KOPT-K1 (cell line): ENCODE results near the gene RUVBL1.
A peak's percentile ranks its signal among the peaks of the same experiment; 100 is the strongest.

Experiments
- H3K27ac ChIP-seq: fragments of 200-600 bp; sonication (generic); 2 replicates; pipeline ENCODE4 v1.5.1; 2016; ENCODE audit warnings: antibody characterized with exemption, mild to moderate bottlenecking, low read depth, low read length; ENCODE audit not compliant: poor library complexity, severe bottlenecking
- H3K36me3 ChIP-seq: fragments of 200-600 bp; sonication (generic); 2 replicates; pipeline ENCODE4 v1.5.1; 2017; ENCODE audit warnings: antibody characterized with exemption, mild to moderate bottlenecking, low read length, moderate library complexity; ENCODE audit not compliant: insufficient read depth
- H3K9me3 ChIP-seq: fragments of 200-600 bp; sonication (generic); 2 replicates; pipeline ENCODE4 v1.5.1; 2017; ENCODE audit warnings: antibody characterized with exemption, low read length, mild to moderate bottlenecking; ENCODE audit not compliant: insufficient read depth, poor library complexity, severe bottlenecking

The RUVBL1 gene

GRCh38 chr3:128151758-128152274, 28.2 kb upstream of the RUVBL1 start:
- H3K9me3 ChIP-seq: no peaks in the 10 kb centered on the region
- H3K27ac ChIP-seq: no peak overlapping the region
- peaks cover 12% of the 10 kb centered on the region for H3K36me3 ChIP-seq

- Histone ChIP-seq H3K27ac (no peak overlapping the region), H3K36me3 (no peaks in the 10 kb centered on the region), H3K9me3 (no peaks in the 10 kb centered on the region)
These were observed 26.0 kb upstream of the RUVBL1 start for GRCh38 chr3:128149650-128150049.

- no peaks in the 10 kb centered on the region for H3K9me3 ChIP-seq
- no peaks in the 10 kb centered on the region for H3K36me3 ChIP-seq
- H3K27ac ChIP-seq: no peak overlapping the region
These were observed 22.6 kb upstream of the RUVBL1 start for GRCh38 chr3:128146201-128146600.

GRCh38 chr3:128145279-128145678, 21.7 kb upstream of the RUVBL1 start:
- Histone ChIP-seq H3K9me3 (no peaks in the 10 kb centered on the region), H3K36me3 (no peaks in the 10 kb centered on the region), H3K27ac (no peak overlapping the region)

- no peaks in the 10 kb centered on the region for H3K9me3 ChIP-seq
- H3K27ac ChIP-seq: no peak overlapping the region
- H3K36me3 ChIP-seq: no peaks in the 10 kb centered on the region
These were observed 21.0 kb upstream of the RUVBL1 start for GRCh38 chr3:128144512-128145187.

GRCh38 chr3:128143496-128143895, 19.9 kb upstream of the RUVBL1 start:
- Histone ChIP-seq H3K36me3 (no peaks in the 10 kb centered on the region), H3K9me3 (no peaks in the 10 kb centered on the region)

GRCh38 chr3:128133273-128133883, 9.8 kb upstream of the RUVBL1 start:
- Histone ChIP-seq H3K36me3 (no peaks in the 10 kb centered on the region), H3K27ac (no peak overlapping the region), H3K9me3 (no peaks in the 10 kb centered on the region)

More at GRCh38 chr3:128143496-128143895, 19.9 kb upstream of the RUVBL1 start:
- no peak overlapping the region for H3K27ac ChIP-seq

- H3K27ac ChIP-seq: no peak overlapping the region
These were observed 8.5 kb upstream of the RUVBL1 start for GRCh38 chr3:128131897-128132646.

GRCh38 chr3:128128251-128128650, 4.6 kb upstream of the RUVBL1 start:
- no peaks in the 10 kb centered on the region for H3K9me3 ChIP-seq
- no peaks in the 10 kb centered on the region for H3K36me3 ChIP-seq
- no peak overlapping the region for H3K27ac ChIP-seq

More at GRCh38 chr3:128131897-128132646, 8.5 kb upstream of the RUVBL1 start:
- no peaks in the 10 kb centered on the region for H3K9me3 ChIP-seq
- H3K36me3 ChIP-seq: no peaks in the 10 kb centered on the region

GRCh38 chr3:128127236-128127635, 3.6 kb upstream of the RUVBL1 start:
- Histone ChIP-seq H3K27ac (no peak overlapping the region), H3K36me3 (0 out of 2 replicates have a peak, but pooled peaks cover under 1% of the 10 kb centered on the region), H3K9me3 (no peaks in the 10 kb centered on the region)

- Histone ChIP-seq H3K27ac (peak overlapping the region; percentile 76), H3K9me3 (no peaks in the 10 kb centered on the region), H3K36me3 (peaks cover 36% of the 10 kb centered on the region)
These were observed 465 bp downstream of the RUVBL1 start for GRCh38 chr3:128123156-128123537.

- H3K9me3 ChIP-seq: no peaks in the 10 kb centered on the region
- H3K27ac ChIP-seq: no peak overlapping the region
- peaks cover 48% of the 10 kb centered on the region for H3K36me3 ChIP-seq
These were observed 1.6 kb downstream of the RUVBL1 start for GRCh38 chr3:128122013-128122412.

GRCh38 chr3:128113817-128114794, 9.5 kb downstream of the RUVBL1 start:
- Histone ChIP-seq H3K9me3 (no peaks in the 10 kb centered on the region), H3K36me3 (peaks cover 85% of the 10 kb centered on the region), H3K27ac (peak overlapping the region; percentile 49)

- Histone ChIP-seq H3K36me3 (peaks cover 85% of the 10 kb centered on the region), H3K9me3 (no peaks in the 10 kb centered on the region), H3K27ac (peak overlapping the region; percentile 54)
These were observed 11.1 kb downstream of the RUVBL1 start for GRCh38 chr3:128112357-128112968.
